HEK293 (cell line): ENCODE measurements around the gene PSMD12.

Experiments used
- AEBP2 ChIP-seq: fragments of 450-650 bp; formaldehyde crosslinking; IDR thresholded peaks from 2 replicates; pipeline ENCODE4 v1.5.1; 2016; ENCODE audit warnings: missing biosample characterization, missing genetic modification characterization, borderline replicate concordance
- CTCF ChIP-seq: fragments of 450-650 bp; formaldehyde crosslinking; IDR thresholded peaks from 2 replicates; pipeline ENCODE4 v1.5.1; 2016; ENCODE audit warnings: missing biosample characterization, missing genetic modification characterization
- FEZF1 ChIP-seq: fragments of 450-650 bp; formaldehyde crosslinking; IDR thresholded peaks from 2 replicates; pipeline ENCODE4 v1.5.1; 2016; ENCODE audit warnings: missing biosample characterization, missing genetic modification characterization
- GLI4 ChIP-seq: fragments of 450-650 bp; formaldehyde crosslinking; IDR thresholded peaks from 2 replicates; pipeline ENCODE4 v1.5.1; 2016; ENCODE audit warnings: missing biosample characterization, missing genetic modification characterization
- GLIS2 ChIP-seq: fragments of 450-650 bp; formaldehyde crosslinking; IDR thresholded peaks from 2 replicates; pipeline ENCODE4 v1.5.1; 2016; ENCODE audit warnings: missing biosample characterization, missing genetic modification characterization
- IKZF3 ChIP-seq: fragments of 450-650 bp; IDR thresholded peaks from 2 replicates; pipeline ENCODE4 v1.5.0; 2018; ENCODE audit warnings: missing biosample characterization, mild to moderate bottlenecking, missing genetic modification characterization, moderate library complexity
- PRDM10 ChIP-seq: fragments of 450-650 bp; formaldehyde crosslinking; IDR thresholded peaks from 2 replicates; pipeline ENCODE4 v1.5.1; 2016; ENCODE audit warnings: missing biosample characterization, missing genetic modification characterization
- PRDM4 ChIP-seq: fragments of 450-650 bp; formaldehyde crosslinking; IDR thresholded peaks from 2 replicates; pipeline ENCODE4 v1.5.1; 2017; ENCODE audit warnings: missing biosample characterization, missing genetic modification characterization
- REST ChIP-seq: fragments of 450-650 bp; formaldehyde crosslinking; IDR thresholded peaks from 2 replicates; pipeline ENCODE4 v1.5.1; 2016; ENCODE audit warnings: missing biosample characterization, missing genetic modification characterization
- SCRT1 ChIP-seq: fragments of 450-650 bp; formaldehyde crosslinking; IDR thresholded peaks from 2 replicates; pipeline ENCODE4 v1.5.1; 2016; ENCODE audit warnings: missing biosample characterization, missing genetic modification characterization, borderline replicate concordance
- SCRT2 ChIP-seq: fragments of 450-650 bp; formaldehyde crosslinking; IDR thresholded peaks from 2 replicates; pipeline ENCODE4 v1.5.1; 2016; ENCODE audit warnings: missing biosample characterization, missing genetic modification characterization
- ZBTB17 ChIP-seq: fragments of 450-650 bp; formaldehyde crosslinking; IDR thresholded peaks from 2 replicates; pipeline ENCODE4 v1.5.1; 2016; ENCODE audit warnings: missing biosample characterization, missing genetic modification characterization
- ZBTB21 ChIP-seq: fragments of 450-650 bp; formaldehyde crosslinking; IDR thresholded peaks from 2 replicates; pipeline ENCODE4 v1.5.1; 2017; ENCODE audit warnings: missing biosample characterization, missing genetic modification characterization
- ZBTB26 ChIP-seq: fragments of 450-650 bp; formaldehyde crosslinking; optimal IDR thresholded peaks from 2 replicates; pipeline ENCODE3; 2016; ENCODE audit warnings: missing biosample characterization, mild to moderate bottlenecking, missing genetic modification characterization
- ZFHX2 ChIP-seq: fragments of 450-650 bp; formaldehyde crosslinking; conservative IDR thresholded peaks from 2 replicates; pipeline ENCODE4 v1.5.1; 2016; ENCODE audit warnings: missing biosample characterization, missing genetic modification characterization
- ZNF112 ChIP-seq: fragments of 450-650 bp; formaldehyde crosslinking; IDR thresholded peaks from 2 replicates; pipeline ENCODE4 v1.5.0; 2017; ENCODE audit warnings: missing biosample characterization, missing genetic modification characterization
- ZNF132 ChIP-seq: fragments of 450-650 bp; formaldehyde crosslinking; IDR thresholded peaks from 2 replicates; pipeline ENCODE4 v1.5.1; 2017; ENCODE audit warnings: missing biosample characterization, missing genetic modification characterization, borderline replicate concordance
- ZNF513 ChIP-seq: fragments of 450-650 bp; IDR thresholded peaks from 2 replicates; pipeline ENCODE4 v1.5.1; 2018; ENCODE audit warnings: missing biosample characterization, missing genetic modification characterization
- ZNF585B ChIP-seq: fragments of 450-650 bp; formaldehyde crosslinking; IDR thresholded peaks from 2 replicates; pipeline ENCODE4 v1.5.1; 2016; ENCODE audit warnings: missing biosample characterization, missing genetic modification characterization
- ZNF704 ChIP-seq: fragments of 450-650 bp; formaldehyde crosslinking; IDR thresholded peaks from 2 replicates; pipeline ENCODE4 v1.5.1; 2016; ENCODE audit warnings: missing biosample characterization, missing genetic modification characterization

Gene PSMD12

GRCh38 chr17:67364847-67365737, 1.3 kb downstream of the PSMD12 start (continued):
- TF ChIP-seq AEBP2 (tag by site-specific recombination) (no peak), ZNF513 (no peak), REST (no peak), ZBTB17 (tag by site-specific recombination) (peak; percentile 36; the same call in 1 of the 2 replicates), SCRT2 (peak; percentile 93), ZBTB26 (tag by site-specific recombination) (peak; percentile 13), ZFHX2 (peak; percentile 56; the same call in 1 of the 2 replicates), PRDM10 (tag by site-specific recombination) (peak; percentile 42), ZNF112 (tag by site-specific recombination) (no peak), IKZF3 (tag by site-specific recombination) (no peak), ZNF585B (tag by site-specific recombination) (no peak), ZNF132 (tag by site-specific recombination) (no peak), SCRT1 (tag by site-specific recombination) (peak; percentile 67; the same call in 1 of the 2 replicates), GLI4 (no peak), ZNF704 (tag by site-specific recombination) (no peak), PRDM4 (tag by site-specific recombination) (no peak), ZBTB21 (peak; percentile 36; the same call in 1 of the 2 replicates), CTCF (no peak), GLIS2 (tag by site-specific recombination) (no peak), FEZF1 (tag by site-specific recombination) (no peak)
